ENCODE results near the gene FOCAD. TPM values are rescaled to one million over a fixed set of nuclear protein-coding genes. Genes with fewer than 3 reads are reported as not detected.

The FOCAD gene
- total RNA-seq, 1 donor from 2014 or later = 146 TPM

GRCh38 chr9:20649381-20649780 is 34.7 kb upstream of the FOCAD start:
- Histone ChIP-seq H3K4me3 (no peak overlapping the region), H2AFZ (replicated peaks) (no peak overlapping the region), H3K79me2 (ENCODE audit: low read depth) (no peaks in the 10 kb centered on the region), H3K27ac (no peak overlapping the region), H3K9ac (no peak overlapping the region), H3K36me3 (no peaks in the 10 kb centered on the region), H3F3A (ENCODE audit: low read depth) (peaks cover 7% of the 10 kb centered on the region), H3K4me1 (peaks cover 14% of the 10 kb centered on the region), H3K9me3 (ENCODE audit: low read depth) (no peaks in the 10 kb centered on the region), H3K27me3 (no peaks in the 10 kb centered on the region), H4K20me1 (ENCODE audit: low read depth) (no peaks in the 10 kb centered on the region), H3K4me2 (no peak overlapping the region)
- Mint-ChIP-seq H3K4me3 (no peak overlapping the region), H3K4me1 (no peaks in the 10 kb centered on the region), H3K27me3 (ENCODE audit: insufficient read depth, low read depth) (peaks cover 3% of the 10 kb centered on the region), H3K27ac (no peak overlapping the region), H3K36me3 (no peaks in the 10 kb centered on the region), H3K9me3 (peaks cover 5% of the 10 kb centered on the region)
- no peak for TF ChIP-seq EZH2phosphoT487 (IDR thresholded peaks at IDR 0.05)
- no peak for TF ChIP-seq EZH2 (IDR thresholded peaks at IDR 0.05)
- TF ChIP-seq CTCF (IDR thresholded peaks at IDR 0.05) = no peak
- DNase-seq (ENCODE audit: low spot score) = no peak

GRCh38 chr9:20650313-20650712 is 33.7 kb upstream of the FOCAD start:
- no peak for DNase-seq (ENCODE audit: low spot score)
- no peaks in the 10 kb centered on the region for H3K36me3 ChIP-seq
- TF ChIP-seq CTCF (IDR thresholded peaks at IDR 0.05) (no peak), EZH2 (IDR thresholded peaks at IDR 0.05) (no peak), EZH2phosphoT487 (IDR thresholded peaks at IDR 0.05) (no peak)
- H3K9ac ChIP-seq = no peak overlapping the region
- H3K9me3 Mint-ChIP-seq = peaks cover 7% of the 10 kb centered on the region
- H3K27ac Mint-ChIP-seq = no peak overlapping the region
- H3K27me3 Mint-ChIP-seq (ENCODE audit: insufficient read depth, low read depth) = peaks cover 3% of the 10 kb centered on the region
- no peaks in the 10 kb centered on the region for H3K4me1 Mint-ChIP-seq
- H4K20me1 ChIP-seq (ENCODE audit: low read depth) = no peaks in the 10 kb centered on the region
- no peaks in the 10 kb centered on the region for H3K9me3 ChIP-seq (ENCODE audit: low read depth)
- no peak overlapping the region for H3K4me3 Mint-ChIP-seq
- H3K27ac ChIP-seq = no peak overlapping the region
- H3K79me2 ChIP-seq (ENCODE audit: low read depth) = no peaks in the 10 kb centered on the region
- H3K27me3 ChIP-seq = no peaks in the 10 kb centered on the region
- H3K4me3 ChIP-seq = no peak overlapping the region
- no peak overlapping the region for H3K4me2 ChIP-seq
- H3K4me1 ChIP-seq = peaks cover 14% of the 10 kb centered on the region
- no peak overlapping the region for H2AFZ ChIP-seq (replicated peaks)
- H3K36me3 Mint-ChIP-seq = no peaks in the 10 kb centered on the region
- H3F3A ChIP-seq (ENCODE audit: low read depth) = peaks cover 7% of the 10 kb centered on the region

GRCh38 chr9:20650750-20651299 is 33.2 kb upstream of the FOCAD start:
- Mint-ChIP-seq H3K4me1 (no peaks in the 10 kb centered on the region), H3K4me3 (no peak overlapping the region), H3K9me3 (peaks cover 8% of the 10 kb centered on the region), H3K27me3 (ENCODE audit: insufficient read depth, low read depth) (no peaks in the 10 kb centered on the region), H3K36me3 (no peaks in the 10 kb centered on the region), H3K27ac (no peak overlapping the region)
- Histone ChIP-seq H4K20me1 (ENCODE audit: low read depth) (no peaks in the 10 kb centered on the region), H3K27ac (no peak overlapping the region), H3K4me2 (no peak overlapping the region), H3K4me1 (peaks cover 12% of the 10 kb centered on the region), H3K9ac (no peak overlapping the region), H3K27me3 (no peaks in the 10 kb centered on the region), H3K9me3 (ENCODE audit: low read depth) (no peaks in the 10 kb centered on the region), H3K36me3 (no peaks in the 10 kb centered on the region), H2AFZ (replicated peaks) (no peak overlapping the region), H3F3A (ENCODE audit: low read depth) (peaks cover 7% of the 10 kb centered on the region), H3K79me2 (ENCODE audit: low read depth) (no peaks in the 10 kb centered on the region), H3K4me3 (no peak overlapping the region)
- no peak for DNase-seq (ENCODE audit: low spot score)
- TF ChIP-seq EZH2 (IDR thresholded peaks at IDR 0.05) = no peak
- no peak for TF ChIP-seq EZH2phosphoT487 (IDR thresholded peaks at IDR 0.05)
- TF ChIP-seq CTCF (IDR thresholded peaks at IDR 0.05) = no peak

Data from neural progenitor cell (in vitro differentiated cells).